Lower leg skin (tissue), 4 donors: ENCODE measurements around the gene SIRT2. TPM values are rescaled to one million over a fixed set of nuclear protein-coding genes. Genes with fewer than 3 reads are reported as not detected.

Experiments
- DNase-seq, 2 donors: peaks; one replicate each; pipeline ENCODE4 v3.0.0-alpha.2; 2019; ENCODE audit warnings: low spot score in 2 of 2
- H3K4me3 ChIP-seq: fragments of 200-600 bp; sonication (generic); 2 replicates; pipeline ENCODE4 v1.5.1; 2017; ENCODE audit warnings: mild to moderate bottlenecking, low read depth; ENCODE audit not compliant: poor library complexity, severe bottlenecking
- CTCF ChIP-seq, 3 donors: fragments of 450-650 bp; IDR thresholded peaks; one replicate each; pipeline ENCODE4 v1.5.1; 2016; ENCODE audit warnings: antibody characterized with exemption in 3 of 3, mild to moderate bottlenecking in 3 of 3, moderate library complexity in 2 of 3
- POLR2A ChIP-seq, 2 donors: fragments of 450-650 bp; IDR thresholded peaks; one replicate each; pipeline ENCODE4 v1.6.1; 2016 to 2017; ENCODE audit warnings: antibody characterized with exemption in 2 of 2, mild to moderate bottlenecking in 1 of 2, moderate library complexity in 1 of 2
- WGBS, 2 donors: methylation state at CpG; one replicate each; pipeline ENCODE4 v1.1.5; 2018; 5-methylcytosine and 5-hydroxymethylcytosine counted together
- intact Hi-C: fragments of 100-400 bp; cut with DNase I; formaldehyde crosslinking; loops from one replicate; pipeline ENCODE4 v1.15.0; 2023; ENCODE audit warnings: low total_unique reads
- total RNA-seq, 4 donors: library from RNA; depleted of rRNA; stranded (reverse); fragments of >200 nt; gene quantifications; one replicate each; pipeline ENCODE4 v1.1.0, GENCODE V29; 2016

SIRT2 gene
- total RNA-seq, 4 donors from 2014 or later, result 84.6 to 119 (median 101) TPM

GRCh38 chr19:38917516-38917915, 18.1 kb upstream of the SIRT2 start:
- intact Hi-C loops, result no loop called here
- no peak for DNase-seq
- WGBS, 2 donors, result 75 to 85% methylated on average over 9 of the region's 9 CpGs
- H3K4me3 ChIP-seq, result no peak overlapping the region
- no peak for TF ChIP-seq CTCF (IDR thresholded peaks at IDR 0.05)
- TF ChIP-seq POLR2A (IDR thresholded peaks at IDR 0.05), result no peak

GRCh38 chr19:38915329-38916321, 16.2 kb upstream of the SIRT2 start:
- DNase-seq, result no peak
- TF ChIP-seq CTCF (IDR thresholded peaks at IDR 0.05), result no peak
- TF ChIP-seq POLR2A (IDR thresholded peaks at IDR 0.05), result no peak
- WGBS, 2 donors, result 87 to 90% methylated on average over 37 to 38 of the region's 44 CpGs
- no peak overlapping the region for H3K4me3 ChIP-seq
- intact Hi-C loops, result no loop called here

- DNase-seq, result no peak
- no peak overlapping the region for H3K4me3 ChIP-seq
- no peak for TF ChIP-seq CTCF (IDR thresholded peaks at IDR 0.05)
- 94 to 96% methylated on average over 8 of the region's 8 CpGs for WGBS, 2 donors
- intact Hi-C loops, result no loop called here
Measured at GRCh38 chr19:38913958-38914357, 14.5 kb upstream of the SIRT2 start.

- TF ChIP-seq CTCF (IDR thresholded peaks at IDR 0.05), result no peak
- no peak for TF ChIP-seq POLR2A (IDR thresholded peaks at IDR 0.05)
- intact Hi-C loops, result no loop called here
- H3K4me3 ChIP-seq, result no peak overlapping the region
- WGBS, 2 donors, result 65 to 76% methylated on average over 12 of the region's 12 CpGs
- DNase-seq, result no peak
Measured at GRCh38 chr19:38912600-38913514, 13.4 kb upstream of the SIRT2 start.

- H3K4me3 ChIP-seq, result no peak overlapping the region
- no peak for DNase-seq
- intact Hi-C loops, result no loop called here
- TF ChIP-seq POLR2A (IDR thresholded peaks at IDR 0.05) (no peak), CTCF (IDR thresholded peaks at IDR 0.05) (no peak)
- WGBS, 2 donors, result 62 to 77% methylated on average over 16 of the region's 16 CpGs
Measured at GRCh38 chr19:38911388-38912001, 12.1 kb upstream of the SIRT2 start.
